H1 (cell line): ENCODE measurements around the gene SIPA1L3. TPM values are rescaled to one million over a fixed set of nuclear protein-coding genes. Genes with fewer than 3 reads are reported as not detected.

Experiments
- CTCF ChIA-PET: fragments of 300-600 bp; sonication (Branson Sonifier 250); formaldehyde crosslinking; loops from one replicate; lab custom pipeline; 2021; ENCODE audit not compliant: partially characterized antibody; lab: Charles Lee
- POLR2A ChIA-PET: fragments of 300-600 bp; sonication (Branson Sonifier 250); formaldehyde crosslinking; loops from one replicate; lab custom pipeline; 2021; ENCODE audit warnings: inconsistent platforms; ENCODE audit not compliant: partially characterized antibody; lab: Charles Lee
- DNase-seq, 2 experiments: peaks; one replicate each; pipeline versions ENCODE4 v3.0.0 to v3.0.0-alpha.2; 2010 to 2022; ENCODE audit warnings: low spot score in 2 of 2, low read depth in 1 of 2, mixed read lengths in 1 of 2
- FAIRE-seq: peaks from 2 replicates; lab custom pipeline; 2011; peaks lifted over from hg19 to GRCh38; lab: Jason Lieb, UNC
- H2AFZ ChIP-seq: 2 replicates; pipeline ENCODE4 v1.8.1; 2012; ENCODE audit warnings: low read length, inconsistent platforms
- H2AK5ac ChIP-seq: 2 replicates; pipeline ENCODE4 v1.6.1; 2013; ENCODE audit warnings: low read depth, low read length
- H2BK120ac ChIP-seq: replicated peaks from 2 replicates; pipeline ENCODE3; 2013; ENCODE audit warnings: low read depth, low read length, inconsistent platforms
- H2BK12ac ChIP-seq: 2 replicates; pipeline ENCODE4 v1.6.1; 2013; ENCODE audit warnings: low read depth, low read length
- H2BK15ac ChIP-seq: 2 replicates; pipeline ENCODE4 v1.6.1; 2013; ENCODE audit warnings: low read length
- H2BK20ac ChIP-seq: 2 replicates; pipeline ENCODE4 v1.6.1; 2013; ENCODE audit warnings: low read length
- H2BK5ac ChIP-seq: 2 replicates; pipeline ENCODE4 v1.6.1; 2013; ENCODE audit warnings: low read depth, low read length
- H3K14ac ChIP-seq: 2 replicates; pipeline ENCODE4 v1.6.1; 2013; ENCODE audit warnings: inconsistent platforms; ENCODE audit not compliant: insufficient read length
- H3K18ac ChIP-seq: 2 replicates; pipeline ENCODE4 v1.6.1; 2013; ENCODE audit warnings: low read length; ENCODE audit errors: extremely low read depth
- H3K23ac ChIP-seq: 2 replicates; pipeline ENCODE4 v1.6.1; 2013; ENCODE audit warnings: inconsistent platforms; ENCODE audit not compliant: insufficient read length
- H3K23me2 ChIP-seq: 2 replicates; pipeline ENCODE4 v1.6.1; 2013; ENCODE audit warnings: low read depth, low read length
- H3K27ac ChIP-seq: 2 replicates; pipeline ENCODE4 v1.6.1; 2011; ENCODE audit warnings: low read depth, low read length, inconsistent platforms
- H3K27me3 ChIP-seq, 4 experiments: replicated peaks in 1 of 4; 1 replicate in 1 of 4; 2 replicates in 3 of 4; pipeline versions ENCODE4 v1.6.1 to v1.8.1; 2011 to 2013; ENCODE audit warnings: low read length in 3 of 4, mild to moderate bottlenecking in 3 of 4, inconsistent platforms in 2 of 4, mixed read lengths in 2 of 4, moderate library complexity in 1 of 4; ENCODE audit not compliant: control insufficient read depth in 3 of 4, insufficient read depth in 3 of 4; ENCODE audit errors: extremely low read depth in 1 of 4
- H3K36me3 ChIP-seq, 4 experiments: 2 replicates each; pipeline versions ENCODE4 v1.6.1 to v1.8.1; 2011 to 2013; ENCODE audit warnings: mild to moderate bottlenecking in 4 of 4, low read length in 3 of 4, moderate library complexity in 2 of 4, control low read depth in 1 of 4, inconsistent platforms in 1 of 4; ENCODE audit not compliant: insufficient read depth in 4 of 4, control insufficient read depth in 2 of 4
- H3K4ac ChIP-seq: replicated peaks from 2 replicates; pipeline ENCODE3; 2013; ENCODE audit warnings: low read length, low read depth, mixed read lengths, inconsistent platforms; ENCODE audit not compliant: insufficient read length
- H3K4me1 ChIP-seq, 4 experiments: replicated peaks in 1 of 4; 1 replicate in 1 of 4; 2 replicates in 3 of 4; pipeline versions ENCODE4 v1.6.1 to v1.8.1; 2011 to 2013; ENCODE audit warnings: low read length in 3 of 4, inconsistent platforms in 2 of 4, mixed read lengths in 1 of 4; ENCODE audit not compliant: insufficient read depth in 4 of 4, control insufficient read depth in 3 of 4
- H3K4me2 ChIP-seq, 2 experiments: 2 replicates each; pipeline versions ENCODE4 v1.6.1 to v1.8.1; 2011 to 2013; ENCODE audit warnings: low read depth in 2 of 2, low read length in 2 of 2, control low read depth in 1 of 2, inconsistent platforms in 1 of 2, mild to moderate bottlenecking in 1 of 2; ENCODE audit not compliant: insufficient read depth in 1 of 2
- H3K4me3 ChIP-seq, 4 experiments: fragments of 200-600, 300-600 bp in 1 of 4; sonication (generic), shearing (Covaris generic), sonication (Bioruptor Twin) in 1 of 4; 2 replicates each; pipeline versions ENCODE4 v1.5.1 to v1.8.1; 2011 to 2016; ENCODE audit warnings: low read length in 4 of 4, low read depth in 3 of 4, control low read depth in 2 of 4, inconsistent platforms in 2 of 4, mild to moderate bottlenecking in 2 of 4, mixed read lengths in 1 of 4, moderate library complexity in 1 of 4; ENCODE audit not compliant: insufficient read depth in 2 of 4; ENCODE audit errors: extremely low read depth in 1 of 4
- H3K56ac ChIP-seq: replicated peaks from 2 replicates; pipeline ENCODE3; 2013; ENCODE audit warnings: low read depth, mild to moderate bottlenecking, mixed read lengths, low read length, inconsistent platforms; ENCODE audit not compliant: insufficient read length
- H3K79me1 ChIP-seq: 2 replicates; pipeline ENCODE4 v1.6.1; 2013; ENCODE audit warnings: low read depth, low read length, control low read depth
- H3K79me2 ChIP-seq, 2 experiments: 2 replicates each; pipeline versions ENCODE4 v1.6.1 to v1.8.1; 2012 to 2013; ENCODE audit warnings: low read length in 2 of 2, mild to moderate bottlenecking in 2 of 2, inconsistent platforms in 1 of 2; ENCODE audit not compliant: insufficient read depth in 2 of 2, control insufficient read depth in 1 of 2
- H3K9ac ChIP-seq, 4 experiments: replicated peaks in 1 of 4; 1 replicate in 1 of 4; 2 replicates in 3 of 4; pipeline versions ENCODE4 v1.6.1 to v1.8.1; 2011 to 2013; ENCODE audit warnings: low read depth in 3 of 4, low read length in 3 of 4, control low read depth in 2 of 4, mild to moderate bottlenecking in 2 of 4, moderate library complexity in 2 of 4, inconsistent platforms in 1 of 4; ENCODE audit errors: extremely low read depth in 1 of 4
- H3K9me3 ChIP-seq, 2 experiments: 2 replicates each; pipeline versions ENCODE4 v1.6.1 to v1.8.1; 2012 to 2013; ENCODE audit warnings: mild to moderate bottlenecking in 2 of 2, moderate library complexity in 2 of 2, control low read depth in 1 of 2, inconsistent platforms in 1 of 2, low read depth in 1 of 2, low read length in 1 of 2, mixed read lengths in 1 of 2; ENCODE audit not compliant: insufficient read depth in 2 of 2
- H4K20me1 ChIP-seq, 2 experiments: replicated peaks in 1 of 2; 2 replicates each; pipeline versions ENCODE3 to v1.8.1; 2011 to 2013; ENCODE audit warnings: inconsistent platforms in 2 of 2, low read length in 2 of 2, mild to moderate bottlenecking in 1 of 2; ENCODE audit not compliant: insufficient read depth in 2 of 2, control insufficient read depth in 1 of 2
- H4K5ac ChIP-seq: 2 replicates; pipeline ENCODE4 v1.6.1; 2013; ENCODE audit warnings: low read length, low read depth, mixed read lengths, inconsistent platforms; ENCODE audit not compliant: insufficient read length
- H4K8ac ChIP-seq: 2 replicates; pipeline ENCODE4 v1.8.0; 2013; ENCODE audit warnings: mild to moderate bottlenecking, moderate library complexity, low read length, inconsistent platforms; ENCODE audit not compliant: insufficient read depth; ENCODE audit errors: extremely low read depth
- H4K91ac ChIP-seq: replicated peaks from 2 replicates; pipeline ENCODE3; 2013; ENCODE audit warnings: low read length, mixed read lengths, inconsistent platforms; ENCODE audit not compliant: insufficient read length
- ASH2L ChIP-seq: fragments of 200-600, 300-600 bp; sonication (generic); IDR thresholded peaks from one replicate; pipeline ENCODE4 v1.7.1; 2017; ENCODE audit warnings: low read length
- CBX8 ChIP-seq: fragments of 300-800, 300-1000 bp; sonication (generic); IDR thresholded peaks from 2 replicates; pipeline ENCODE4 v1.7.1; 2016; ENCODE audit warnings: low read depth, low read length, borderline replicate concordance
- EGR1 ChIP-seq: IDR thresholded peaks from 2 replicates; pipeline ENCODE4 v1.6.1; 2011; ENCODE audit warnings: low read depth, low read length, borderline replicate concordance
- NRF1 ChIP-seq: IDR thresholded peaks from 2 replicates; pipeline ENCODE4 v1.6.1; 2011; ENCODE audit warnings: mild to moderate bottlenecking, low read depth, low read length, improper control_type of control experiment
- POLR2AphosphoS5 ChIP-seq: IDR thresholded peaks from 2 replicates; pipeline ENCODE4 v1.6.1; 2011; ENCODE audit warnings: low read depth, low read length
- POU5F1 ChIP-seq: IDR thresholded peaks from 2 replicates; pipeline ENCODE4 v1.6.1; 2011; ENCODE audit warnings: low read depth, mild to moderate bottlenecking, low read length, moderate library complexity
- RAD21 ChIP-seq, 2 experiments: IDR thresholded peaks in 1 of 2; conservative IDR thresholded peaks in 1 of 2; 2 replicates each; pipeline ENCODE4 v1.6.1; 2011; ENCODE audit warnings: low read depth in 2 of 2, low read length in 2 of 2, improper control_type of control experiment in 1 of 2, inconsistent platforms in 1 of 2, mild to moderate bottlenecking in 1 of 2, moderate library complexity in 1 of 2
- SUZ12 ChIP-seq: fragments of 200-600 bp; sonication (generic); IDR thresholded peaks from 2 replicates; pipeline ENCODE4 v1.6.1; 2012; ENCODE audit warnings: mild to moderate bottlenecking, inconsistent platforms, low read length, moderate library complexity, mixed read lengths
- TAF7 ChIP-seq: optimal IDR thresholded peaks from 2 replicates; pipeline ENCODE3; 2011; ENCODE audit warnings: low read depth, mild to moderate bottlenecking, inconsistent platforms, low read length, moderate library complexity, borderline replicate concordance
- TCF12 ChIP-seq: IDR thresholded peaks from 2 replicates; pipeline ENCODE4 v1.6.1; 2011; ENCODE audit warnings: low read depth, mild to moderate bottlenecking, low read length
- WGBS, 2 experiments: shearing (Covaris generic) in 1 of 2; methylation state at CpG; one replicate each; pipeline versions ENCODE4 v1.1.6 to v1.1.7; 2013 to 2015; ENCODE audit warnings: low lambda C conversion rate in 2 of 2, mixed read lengths in 2 of 2, inconsistent platforms in 1 of 2, low coverage in 1 of 2, missing lambda C conversion rate in 1 of 2; ENCODE audit not compliant: insufficient replicate concordance in 2 of 2, insufficient coverage in 1 of 2, insufficient read length in 1 of 2; ENCODE audit errors: extremely low coverage in 1 of 2, missing lambda C conversion rate in 1 of 2; 5-methylcytosine and 5-hydroxymethylcytosine counted together
- polyA plus RNA-seq, 7 experiments: library from polyadenylated mRNA; depleted of rRNA in 3 of 7; stranded (reverse) in 5 of 7; unstranded in 2 of 7; fragments of >200 nt in 5 of 7; fragments of 200-250 nt in 2 of 7; gene quantifications; 1 replicate in 5 of 7; 2 replicates in 1 of 7; 4 replicates in 1 of 7; pipeline versions ENCODE4 v1.2.1 to v1.2.3, GENCODE V29; 2011 to 2013; ENCODE audit warnings: missing spikeins in 2 of 7, mixed read lengths in 2 of 7
- total RNA-seq: library from RNA; stranded (reverse); fragmentation: NEBNext Ultra II Directional; extraction: Animal tissue kit (Norgen Biotek cat#: 25700); gene quantifications from 2 replicates; pipeline ENCODE4 v1.2.1, GENCODE V29; 2021
- TF ChIP-seq, protein P1 (sequence below): IDR thresholded peaks from 2 replicates; pipeline ENCODE4 v1.6.1; 2011; ENCODE audit warnings: low read length, improper control_type of control experiment
- TF ChIP-seq, protein P2 (sequence below): IDR thresholded peaks from 2 replicates; pipeline ENCODE4 v1.6.1; 2012; ENCODE audit warnings: inconsistent platforms

SIPA1L3 gene
- total and polyA plus RNA-seq, 2 of the 8 experiments (the other 6 are each of a cell fraction or from before 2014, with no cell fraction given): 15.0 to 54.9 TPM

DNA sequence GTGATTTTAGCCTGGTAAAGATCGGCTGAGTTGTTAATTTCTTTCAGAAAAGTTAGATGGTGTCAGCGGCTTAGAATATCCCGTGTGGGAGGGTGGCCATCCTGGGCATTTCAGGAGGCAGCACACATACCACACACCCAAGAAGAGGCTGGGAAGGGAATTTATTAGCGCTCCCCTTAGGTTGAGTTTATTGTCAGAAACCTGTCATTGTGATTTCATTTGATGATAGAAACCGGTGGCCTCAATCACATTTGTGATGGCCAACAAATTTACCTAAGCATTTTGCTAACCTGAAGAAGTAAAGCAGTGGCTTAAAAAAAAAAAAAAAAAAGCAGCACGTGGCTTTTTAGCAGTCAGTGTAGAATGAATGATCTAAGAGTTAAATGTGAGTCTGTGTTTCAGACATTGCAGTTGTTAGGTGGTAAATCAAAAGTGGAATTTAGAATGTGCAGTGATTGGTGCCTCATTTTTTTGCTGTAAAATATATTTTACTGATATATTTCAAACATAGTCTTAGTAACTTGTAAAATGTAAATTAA lies 2.7 kb downstream of the SIPA1L3 start:
- Histone ChIP-seq H3K4ac (no peak overlapping the region), H3K23me2 (peaks cover 6% of the 10 kb centered on the region; the same call in 1 of the 2 replicates), H3K4me1 (peaks cover under 1 to 29% (median 9%) of the 10 kb centered on the region in 4 experiments; a peak in 6 of 7 replicates), H3K27me3 (no peaks in the 10 kb centered on the region), H3K27ac (no peak overlapping the region), H2AK5ac (no peak overlapping the region), H4K91ac (no peak overlapping the region), H3K36me3 (no peaks in the 10 kb centered on the region), H2AFZ (no peak overlapping the region), H3K4me2 (peak overlapping the region in 1 of 2 experiments; percentile 85; a peak in 1 of 4 replicates), H3K56ac (no peak overlapping the region), H3K79me1 (peaks cover 4% of the 10 kb centered on the region; the same call in 1 of the 2 replicates), H2BK12ac (no peak overlapping the region), H4K8ac (no peak overlapping the region), H3K23ac (no peak overlapping the region), H3K4me3 (no peak overlapping the region), H4K20me1 (peaks cover 3 to 11% of the 10 kb centered on the region in 2 experiments), H4K5ac (no peak overlapping the region), H3K9ac (no peak overlapping the region), H3K9me3 (no peaks in the 10 kb centered on the region), H2BK20ac (no peak overlapping the region), H2BK15ac (no peak overlapping the region), H2BK120ac (no peak overlapping the region), H3K14ac (no peak overlapping the region), H2BK5ac (no peak overlapping the region), H3K18ac (no peak overlapping the region), H3K79me2 (peaks cover 0 to 66% of the 10 kb centered on the region in 2 experiments; a peak in 3 of 4 replicates)
- 63% methylated on average over 6 of the region's 6 CpGs; no CpG with 5 or more reads in 1 of the 2 experiments for WGBS, 2 experiments
- ChIA-PET POLR2A (interaction anchor here (5.2 kb wide), 1 partner anchor 22 kb away, joined by 27 read pairs; no protein-coding TSS in a partner anchor), CTCF (interaction anchor here (1.0 to 13.7 kb wide), 2 partner anchors 17 to 82 kb away, joined by 5 to 259 read pairs; no protein-coding TSS in a partner anchor)
- DNase-seq (no peak), FAIRE-seq (no peak)
- TF ChIP-seq RAD21 (IDR thresholded peaks at IDR 0.05 in 1 of 2, conservative IDR thresholded peaks at IDR 0.05 in 1 of 2; ENCODE audit: low read depth in 2 of 2, low read length in 2 of 2) (no peak), POLR2AphosphoS5 (no peak), ASH2L (no peak), POU5F1 (no peak), CBX8 (no peak), NRF1 (no peak), EGR1 (no peak), TAF7 (no peak), SUZ12 (no peak), TCF12 (no peak)
- TF ChIP-seq, protein P1, sequence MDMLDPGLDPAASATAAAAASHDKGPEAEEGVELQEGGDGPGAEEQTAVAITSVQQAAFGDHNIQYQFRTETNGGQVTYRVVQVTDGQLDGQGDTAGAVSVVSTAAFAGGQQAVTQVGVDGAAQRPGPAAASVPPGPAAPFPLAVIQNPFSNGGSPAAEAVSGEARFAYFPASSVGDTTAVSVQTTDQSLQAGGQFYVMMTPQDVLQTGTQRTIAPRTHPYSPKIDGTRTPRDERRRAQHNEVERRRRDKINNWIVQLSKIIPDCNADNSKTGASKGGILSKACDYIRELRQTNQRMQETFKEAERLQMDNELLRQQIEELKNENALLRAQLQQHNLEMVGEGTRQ: no peak
- TF ChIP-seq, protein P2, sequence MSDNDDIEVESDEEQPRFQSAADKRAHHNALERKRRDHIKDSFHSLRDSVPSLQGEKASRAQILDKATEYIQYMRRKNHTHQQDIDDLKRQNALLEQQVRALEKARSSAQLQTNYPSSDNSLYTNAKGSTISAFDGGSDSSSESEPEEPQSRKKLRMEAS: no peak
